LNCaP clone FGC (cell line): ENCODE results near the gene GSN.

Source experiments
- DNase-seq: peaks from one replicate; pipeline ENCODE4 v3.0.0-alpha.2; 2011; ENCODE audit warnings: low read depth
- H3K4me3 ChIP-seq: 2 replicates; pipeline ENCODE4 v1.5.1; 2011; ENCODE audit warnings: mild to moderate bottlenecking, low read depth, low read length, control low read depth
- CTCF ChIP-seq: IDR thresholded peaks from 2 replicates; pipeline ENCODE4 v1.5.1; 2012; ENCODE audit warnings: mild to moderate bottlenecking; ENCODE audit not compliant: control insufficient read depth, insufficient read depth; ENCODE audit errors: extremely low read depth

Gene GSN

GRCh38 chr9:121246821-121247561, 21.0 kb upstream of the GSN start:
- no peak for TF ChIP-seq CTCF
- H3K4me3 ChIP-seq, result no peak overlapping the region
- no peak for DNase-seq

DNA sequence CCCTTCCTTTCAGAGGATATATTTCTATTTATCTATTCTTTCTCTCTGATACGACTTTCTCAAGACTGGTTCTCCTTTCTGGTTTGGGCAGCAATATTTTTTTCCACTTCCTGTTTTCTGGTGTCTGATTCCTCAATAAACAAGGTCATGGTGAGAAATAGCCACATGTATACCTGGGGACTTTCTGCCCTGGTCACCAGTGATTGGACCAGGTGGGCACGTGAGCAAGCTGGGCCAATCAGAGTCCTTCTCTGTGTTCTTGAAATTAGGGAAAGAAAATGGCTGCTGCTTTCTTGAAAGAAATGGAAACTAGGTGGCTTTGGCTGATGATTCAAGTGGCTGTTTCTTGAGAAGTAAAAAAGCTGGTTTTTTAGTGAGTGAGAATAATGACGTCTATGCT, 18.4 kb upstream of the GSN start:
- no peak for TF ChIP-seq CTCF
- DNase-seq, result no peak

DNA sequence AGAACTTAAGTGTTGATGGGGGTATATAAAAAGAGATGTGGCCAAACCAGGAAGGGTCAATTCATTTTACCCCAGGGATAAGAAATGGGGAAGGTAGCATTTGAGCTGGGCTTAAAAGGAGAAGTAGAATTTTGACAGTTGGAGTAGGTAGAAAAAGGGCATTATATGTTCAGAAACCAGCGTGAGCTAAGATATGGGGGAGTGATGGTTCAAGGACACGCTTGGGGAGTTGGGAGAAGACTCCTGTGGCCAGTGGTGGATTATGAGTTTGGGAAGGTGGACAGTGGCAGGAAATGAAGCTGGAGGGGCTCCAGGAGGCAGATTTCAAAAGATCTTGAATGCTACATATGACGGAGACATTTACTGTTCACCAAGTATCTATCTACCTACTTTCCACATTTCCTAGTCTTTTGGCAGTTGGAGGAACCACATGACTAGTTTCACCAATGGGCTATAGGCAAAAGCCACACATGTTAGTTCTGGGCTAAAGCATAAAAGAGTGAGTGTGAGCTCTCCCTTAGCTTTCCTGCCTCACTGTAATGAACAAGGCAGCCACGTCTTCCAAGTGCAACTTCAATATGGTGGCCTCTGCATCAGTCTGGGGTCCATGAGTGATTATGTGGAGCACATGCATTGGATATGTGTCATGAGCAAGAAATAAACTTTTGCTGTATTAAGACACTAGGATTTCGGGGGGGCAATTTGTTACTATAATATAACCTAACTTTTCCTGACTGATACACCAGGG, 15.7 kb upstream of the GSN start:
- DNase-seq, result no peak
- no peak overlapping the region for H3K4me3 ChIP-seq
- no peak for TF ChIP-seq CTCF

More for the DNA sequence above, 18.4 kb upstream of the GSN start:
- H3K4me3 ChIP-seq, result no peak overlapping the region

GRCh38 chr9:121253162-121253561, 14.8 kb upstream of the GSN start:
- DNase-seq, result no peak
- TF ChIP-seq CTCF, result no peak
- no peak overlapping the region for H3K4me3 ChIP-seq

DNA sequence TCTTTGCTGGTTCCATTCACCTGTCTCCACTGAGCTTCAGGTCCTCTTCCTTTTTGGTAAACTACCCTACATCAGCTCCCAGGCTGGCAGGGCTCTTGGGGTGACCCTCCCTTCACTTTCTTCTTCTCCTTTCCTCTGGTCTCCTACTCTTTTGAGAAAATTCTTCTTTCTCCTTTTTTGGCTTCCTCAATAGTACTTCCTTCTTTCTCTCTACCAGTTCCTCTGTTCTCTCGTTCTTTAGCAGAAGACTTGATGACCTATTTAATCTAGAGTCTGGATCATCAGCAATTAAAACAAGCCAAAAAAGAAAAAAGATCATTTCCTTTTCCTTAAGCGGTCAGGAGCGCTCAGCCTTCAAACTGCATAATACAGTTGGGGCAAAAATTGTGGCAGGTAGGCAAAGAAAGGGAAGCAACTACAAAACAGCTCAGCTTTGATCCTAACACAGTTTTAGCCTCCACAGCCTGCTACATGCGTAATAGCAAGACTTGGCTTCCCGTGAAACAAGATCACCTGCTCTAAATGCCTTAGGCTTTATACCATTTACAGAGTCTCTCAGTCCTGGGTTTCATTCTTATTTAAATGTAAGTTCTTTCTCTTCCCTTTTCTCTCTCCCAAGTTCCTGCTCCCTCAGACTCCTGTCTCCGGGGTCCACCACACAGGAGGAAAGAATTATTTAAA, 14.0 kb upstream of the GSN start:
- no peak for TF ChIP-seq CTCF
- H3K4me3 ChIP-seq, result no peak overlapping the region
- no peak for DNase-seq

DNA sequence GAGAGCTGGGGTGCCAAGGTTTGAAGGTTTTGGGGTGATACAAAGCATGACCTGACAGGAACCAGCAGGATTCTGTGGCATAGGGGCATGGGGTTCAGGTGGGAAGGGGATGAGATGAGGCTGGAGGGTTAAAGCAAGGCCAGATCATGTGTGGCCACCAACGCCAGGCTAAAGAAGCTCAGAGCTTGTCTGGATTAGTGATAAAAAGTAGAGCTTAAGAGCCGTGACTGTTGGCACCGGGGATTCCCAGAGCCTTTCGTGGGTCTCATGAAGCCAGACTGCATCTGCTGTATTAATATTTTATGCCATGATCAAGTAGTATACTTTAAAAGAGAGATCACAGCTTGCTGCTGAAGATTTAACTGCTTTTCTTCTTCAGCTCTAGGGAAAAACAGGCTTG, 8.5 kb upstream of the GSN start:
- no peak overlapping the region for H3K4me3 ChIP-seq
- no peak for TF ChIP-seq CTCF
- no peak for DNase-seq

- no peak overlapping the region for H3K4me3 ChIP-seq
- no peak for DNase-seq
- no peak for TF ChIP-seq CTCF
These were observed 8.0 kb upstream of the GSN start for GRCh38 chr9:121259935-121260334.
